ENCODE data around the gene LSAMP. TPM values are rescaled to one million over a fixed set of nuclear protein-coding genes. Genes with fewer than 3 reads are reported as not detected.

The LSAMP gene
- total RNA-seq, 3 donors from 2014 or later = 0.78 to 39.8 (median 1.9) TPM

DNA sequence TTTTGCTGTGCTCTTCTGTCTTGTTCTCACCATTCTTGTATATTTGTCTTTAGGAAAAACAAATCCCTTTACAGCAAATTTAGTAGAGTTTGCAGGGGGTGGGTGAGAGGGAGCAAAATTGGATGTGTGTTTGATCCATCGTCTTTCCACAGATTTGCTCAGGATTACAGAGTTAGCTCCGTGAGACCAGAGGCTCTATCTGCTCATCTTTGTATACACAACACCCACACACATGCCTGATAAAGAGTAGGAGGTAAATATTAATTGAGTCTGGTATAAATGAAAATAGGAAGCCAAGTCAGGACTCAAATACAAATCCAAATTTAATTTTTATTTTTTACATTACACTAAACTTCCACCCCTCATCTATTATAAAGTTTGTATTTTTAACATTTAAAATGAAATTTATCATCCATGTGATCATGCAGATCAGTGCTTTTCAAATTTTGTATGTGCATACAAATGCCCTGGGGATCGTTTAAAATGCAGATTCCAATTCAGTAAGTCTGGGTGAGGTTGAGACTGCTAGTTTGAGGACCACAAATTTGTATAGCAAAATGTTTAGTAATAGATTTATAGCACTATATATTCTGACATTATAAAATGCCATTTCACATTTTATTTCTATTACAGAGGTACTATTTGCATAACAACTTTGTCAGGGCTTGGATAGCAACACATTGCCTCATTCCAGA is 326.7 kb downstream of the LSAMP start:
- DNase-seq (no peak), ATAC-seq (no peak)
- H3K9me3 ChIP-seq = no peaks in the 10 kb centered on the region
- no peaks in the 10 kb centered on the region for H3K36me3 ChIP-seq (ENCODE audit: low read depth)
- no peak overlapping the region for H3K4me3 ChIP-seq
- H3K4me1 ChIP-seq (ENCODE audit: low read depth) = no peaks in the 10 kb centered on the region
- intact Hi-C loops (cut with DNase I, micrococcal nuclease) = no loop called here
- TF ChIP-seq, protein P1, sequence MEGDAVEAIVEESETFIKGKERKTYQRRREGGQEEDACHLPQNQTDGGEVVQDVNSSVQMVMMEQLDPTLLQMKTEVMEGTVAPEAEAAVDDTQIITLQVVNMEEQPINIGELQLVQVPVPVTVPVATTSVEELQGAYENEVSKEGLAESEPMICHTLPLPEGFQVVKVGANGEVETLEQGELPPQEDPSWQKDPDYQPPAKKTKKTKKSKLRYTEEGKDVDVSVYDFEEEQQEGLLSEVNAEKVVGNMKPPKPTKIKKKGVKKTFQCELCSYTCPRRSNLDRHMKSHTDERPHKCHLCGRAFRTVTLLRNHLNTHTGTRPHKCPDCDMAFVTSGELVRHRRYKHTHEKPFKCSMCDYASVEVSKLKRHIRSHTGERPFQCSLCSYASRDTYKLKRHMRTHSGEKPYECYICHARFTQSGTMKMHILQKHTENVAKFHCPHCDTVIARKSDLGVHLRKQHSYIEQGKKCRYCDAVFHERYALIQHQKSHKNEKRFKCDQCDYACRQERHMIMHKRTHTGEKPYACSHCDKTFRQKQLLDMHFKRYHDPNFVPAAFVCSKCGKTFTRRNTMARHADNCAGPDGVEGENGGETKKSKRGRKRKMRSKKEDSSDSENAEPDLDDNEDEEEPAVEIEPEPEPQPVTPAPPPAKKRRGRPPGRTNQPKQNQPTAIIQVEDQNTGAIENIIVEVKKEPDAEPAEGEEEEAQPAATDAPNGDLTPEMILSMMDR (IDR thresholded peaks at IDR 0.05) = no peak

DNA sequence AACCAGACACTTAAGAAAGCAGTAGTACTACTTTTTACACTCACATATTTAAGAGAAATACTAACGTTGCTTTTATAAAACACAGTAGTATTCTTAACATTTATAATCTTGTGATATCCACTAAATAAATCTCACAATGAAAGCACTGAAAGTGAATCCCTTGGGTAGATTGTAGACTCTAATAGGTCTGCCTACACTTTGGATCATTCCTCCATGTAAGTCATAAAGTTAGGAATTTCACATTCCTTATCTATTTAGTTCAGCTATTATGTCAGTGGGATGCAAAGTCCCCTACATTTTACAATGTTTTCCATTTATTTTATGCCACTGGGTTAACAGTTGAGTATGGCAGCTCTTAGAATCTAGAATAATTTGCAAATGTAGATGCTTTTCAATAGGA is 330.7 kb downstream of the LSAMP start:
- DNase-seq (no peak), ATAC-seq (no peak)
- Histone ChIP-seq H3K4me3 (no peak overlapping the region), H3K36me3 (ENCODE audit: low read depth) (no peaks in the 10 kb centered on the region), H3K4me1 (ENCODE audit: low read depth) (no peaks in the 10 kb centered on the region), H3K9me3 (no peaks in the 10 kb centered on the region)
- intact Hi-C loops (cut with DNase I, micrococcal nuclease) = no loop called here
- TF ChIP-seq, protein P1 (IDR thresholded peaks at IDR 0.05) = no peak

DNA sequence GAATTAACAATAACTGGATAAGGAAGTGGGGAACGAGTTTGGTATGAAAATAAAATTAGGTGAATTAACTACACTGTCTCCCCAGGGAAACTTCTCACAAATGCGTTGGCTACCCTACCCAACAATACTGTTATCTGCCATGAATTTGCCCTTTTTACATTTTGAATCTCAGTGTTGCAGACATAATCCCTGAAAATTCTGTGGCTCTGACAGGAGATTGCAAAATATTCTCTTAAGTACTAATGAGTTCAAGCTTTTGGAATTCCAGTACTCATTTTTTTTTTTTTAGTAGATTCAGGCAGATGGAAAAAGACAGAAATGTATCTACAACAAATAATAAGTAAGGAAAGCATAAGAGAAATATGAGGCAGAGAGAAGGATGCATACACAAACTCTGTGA is 332.6 kb downstream of the LSAMP start:
- TF ChIP-seq, protein P1 (IDR thresholded peaks at IDR 0.05) = no peak
- ATAC-seq (no peak), DNase-seq (no peak)
- no peaks in the 10 kb centered on the region for H3K4me1 ChIP-seq (ENCODE audit: low read depth)
- intact Hi-C loops (cut with DNase I, micrococcal nuclease) = no loop called here
- no peak overlapping the region for H3K4me3 ChIP-seq
- no peaks in the 10 kb centered on the region for H3K36me3 ChIP-seq (ENCODE audit: low read depth)
- H3K9me3 ChIP-seq = no peaks in the 10 kb centered on the region

DNA sequence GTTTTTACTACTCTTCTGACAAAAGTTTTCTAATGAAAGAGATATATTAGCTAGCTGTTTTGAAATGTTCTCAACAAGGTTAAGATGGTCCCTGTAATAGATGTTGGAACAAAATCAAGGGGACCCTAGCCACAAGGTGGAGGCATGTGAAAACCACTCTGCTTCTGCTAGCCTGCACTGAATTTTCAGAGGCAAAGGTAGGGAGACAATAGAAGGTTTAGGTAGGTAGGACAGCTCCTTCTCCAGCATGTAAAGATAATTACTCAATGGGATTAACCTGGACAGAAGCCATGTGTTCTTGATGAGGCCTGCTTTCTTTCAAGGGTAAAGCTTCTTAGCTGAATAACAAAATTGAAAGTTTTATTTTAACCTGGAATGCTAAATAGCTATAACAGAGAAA is 333.5 kb downstream of the LSAMP start:
- TF ChIP-seq, protein P1 (IDR thresholded peaks at IDR 0.05) = no peak
- intact Hi-C loops (cut with DNase I, micrococcal nuclease) = no loop called here

DNA sequence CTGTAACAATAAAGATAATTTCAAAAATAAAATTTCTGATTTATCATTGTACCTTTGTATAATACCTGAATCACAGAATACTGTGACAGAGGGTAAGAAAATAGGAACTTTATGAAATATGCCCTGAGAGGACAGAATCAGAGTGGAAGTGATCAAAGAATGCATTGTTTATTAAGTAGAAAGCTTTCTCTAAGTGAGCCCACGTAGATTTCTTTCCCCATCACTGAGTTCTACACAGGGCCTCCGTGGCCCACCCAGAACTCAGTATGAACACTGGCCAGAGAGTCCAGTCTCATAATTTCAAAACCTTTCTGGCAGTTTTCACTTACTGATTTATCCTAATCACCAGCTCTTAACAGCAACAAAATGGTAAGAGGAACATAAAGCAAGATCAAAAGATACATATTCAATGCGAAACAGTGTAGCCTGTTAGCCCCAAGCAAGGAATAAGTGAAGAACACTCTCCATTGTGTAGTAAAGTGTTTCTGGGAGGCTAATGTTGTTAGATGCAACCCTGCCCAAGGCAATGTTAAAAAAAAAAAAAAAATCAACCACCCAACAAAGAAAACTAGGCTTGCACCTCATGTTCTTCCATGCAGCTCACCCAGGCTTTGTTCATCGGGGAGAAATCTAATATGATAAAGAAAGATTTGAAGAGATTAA is 341.3 kb downstream of the LSAMP start:
- ATAC-seq (no peak), DNase-seq (no peak)
- H3K4me1 ChIP-seq (ENCODE audit: low read depth) = no peaks in the 10 kb centered on the region
- H3K4me3 ChIP-seq = no peak overlapping the region
- H3K36me3 ChIP-seq (ENCODE audit: low read depth) = no peaks in the 10 kb centered on the region
- intact Hi-C loops (cut with DNase I, micrococcal nuclease) = no loop called here
- no peaks in the 10 kb centered on the region for H3K9me3 ChIP-seq
- TF ChIP-seq, protein P1 (IDR thresholded peaks at IDR 0.05) = no peak

More for the DNA sequence above, 333.5 kb downstream of the LSAMP start:
- no peaks in the 10 kb centered on the region for H3K9me3 ChIP-seq
- no peaks in the 10 kb centered on the region for H3K36me3 ChIP-seq (ENCODE audit: low read depth)
- no peak for ATAC-seq
- H3K4me3 ChIP-seq = no peak overlapping the region
- DNase-seq = no peak
- H3K4me1 ChIP-seq (ENCODE audit: low read depth) = no peaks in the 10 kb centered on the region
